GM19372 (cell line): ENCODE results near the gene NTF3.
"Not testable (repeated sequence)": the region's sequence is repeated elsewhere in the genome, so short reads cannot be mapped to it uniquely, and the experiment has no call there.

Experiments
- ATAC-seq: cut with Tn5 transposase; IDR thresholded peaks from one replicate; pipeline ENCODE4 v1.9.1; 2021; ENCODE audit warnings: mild to moderate bottlenecking, low read depth, moderate library complexity; ENCODE audit not compliant: unreplicated experiment

The NTF3 gene

DNA sequence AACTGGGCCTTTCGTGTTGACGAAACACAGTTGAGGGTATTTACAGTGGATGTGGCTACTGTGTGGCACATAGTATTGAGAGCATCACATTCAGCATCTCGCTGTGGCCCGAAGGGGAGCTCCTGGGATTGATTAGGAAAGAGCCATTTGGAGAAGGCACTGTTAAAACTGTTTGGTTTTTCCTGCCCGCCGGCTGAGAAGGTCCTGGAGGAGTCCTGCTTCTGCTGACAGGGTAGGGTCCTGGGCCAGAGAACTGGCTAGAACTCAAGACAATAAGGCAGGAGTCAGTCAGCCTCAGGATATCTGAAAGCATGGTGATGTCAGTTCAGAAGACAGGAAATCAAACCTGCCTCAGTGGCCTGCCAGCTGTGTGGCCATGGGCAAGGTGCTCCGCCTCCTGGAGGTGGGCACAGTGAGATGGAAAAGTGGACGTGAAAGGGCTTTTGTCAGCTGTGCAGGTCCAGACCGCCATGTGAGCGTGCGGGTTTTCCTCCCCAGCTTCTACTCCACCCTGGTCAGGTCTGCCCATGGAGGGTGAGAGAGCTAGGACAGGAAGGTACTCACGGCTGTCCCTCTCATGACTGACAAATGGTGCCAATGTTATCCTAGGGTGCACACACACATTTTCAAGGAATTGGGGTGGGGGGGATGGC, 92.3 kb downstream of the NTF3 start:
- no peak for ATAC-seq

DNA sequence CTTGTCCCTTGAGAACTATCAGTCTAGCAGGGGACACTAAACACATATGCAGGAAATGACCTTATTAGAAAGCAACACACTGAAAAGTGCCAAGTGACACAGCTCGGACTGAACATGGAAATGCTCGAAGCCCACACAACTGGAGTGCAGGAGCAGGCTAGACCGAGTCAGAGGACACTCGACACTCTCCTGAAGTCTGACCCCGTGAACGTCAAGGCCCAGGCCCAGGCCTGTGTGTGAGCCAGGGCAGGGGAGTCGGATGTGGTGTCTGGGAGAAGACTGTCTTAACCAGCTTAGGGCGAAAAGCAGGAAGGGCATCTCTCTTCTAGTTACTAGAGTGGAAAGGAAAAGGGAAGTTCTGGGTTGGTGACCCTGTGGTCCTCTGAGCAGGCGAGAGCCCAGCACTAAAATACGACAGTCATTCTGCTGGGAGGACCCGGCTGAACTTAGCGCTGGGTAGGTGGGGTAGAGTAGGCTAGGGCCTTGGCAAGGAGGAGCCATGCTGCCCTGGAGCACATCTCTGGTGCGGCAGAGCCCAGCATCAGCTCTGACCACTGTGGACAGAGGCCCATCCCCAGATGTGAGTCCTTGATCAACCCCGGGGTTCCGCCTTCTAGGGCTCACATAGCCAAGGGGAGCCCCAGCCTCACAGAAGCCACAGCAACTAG, 93.0 kb downstream of the NTF3 start:
- no peak for ATAC-seq

DNA sequence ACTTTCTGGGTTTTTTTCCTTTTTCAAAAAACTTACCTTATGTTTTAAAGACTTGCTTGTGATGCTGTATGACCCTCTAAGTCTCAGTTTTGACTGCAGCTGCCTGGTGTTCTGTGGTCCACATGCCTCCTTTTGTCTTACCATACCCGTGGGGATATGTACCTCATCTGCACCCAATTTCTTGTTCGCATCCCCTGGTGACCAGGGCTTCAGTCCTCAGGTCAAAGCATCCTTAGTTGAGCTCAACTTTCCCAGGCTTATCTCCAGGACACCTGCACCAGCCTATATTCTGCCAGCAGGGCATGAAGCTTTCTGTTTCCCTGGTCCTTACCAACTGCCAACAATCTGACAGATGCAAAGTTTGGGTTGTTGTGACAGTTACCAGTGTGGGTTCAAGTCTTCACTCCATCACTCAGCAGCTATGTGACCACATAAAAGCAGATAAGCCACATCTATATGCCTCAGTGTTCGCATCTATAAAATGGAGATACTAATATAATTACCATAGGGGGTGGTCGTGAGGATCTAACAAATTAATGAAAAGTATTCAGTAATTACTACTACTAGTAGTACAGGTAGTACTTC, 94.0 kb downstream of the NTF3 start:
- ATAC-seq: no peak

DNA sequence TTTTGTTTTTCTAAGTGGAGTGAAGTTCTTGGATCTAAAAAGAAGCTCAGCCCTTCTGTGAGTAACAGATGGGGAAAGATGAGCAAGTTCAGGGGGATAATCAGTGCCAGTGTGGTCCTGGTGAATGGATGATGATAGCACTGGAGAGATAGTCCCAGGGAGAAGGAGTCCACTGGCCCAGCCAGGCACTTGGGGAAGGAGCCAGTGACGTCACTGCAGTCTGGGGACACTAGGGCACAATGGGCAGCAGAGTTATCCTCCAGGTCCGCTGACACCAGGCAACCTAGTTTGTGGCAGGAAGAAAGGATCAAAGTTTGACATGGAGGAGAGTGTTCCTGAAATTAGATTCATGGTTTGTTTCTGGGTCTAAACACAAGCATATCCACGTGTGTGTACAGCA, 101.5 kb downstream of the NTF3 start:
- no peak for ATAC-seq

DNA sequence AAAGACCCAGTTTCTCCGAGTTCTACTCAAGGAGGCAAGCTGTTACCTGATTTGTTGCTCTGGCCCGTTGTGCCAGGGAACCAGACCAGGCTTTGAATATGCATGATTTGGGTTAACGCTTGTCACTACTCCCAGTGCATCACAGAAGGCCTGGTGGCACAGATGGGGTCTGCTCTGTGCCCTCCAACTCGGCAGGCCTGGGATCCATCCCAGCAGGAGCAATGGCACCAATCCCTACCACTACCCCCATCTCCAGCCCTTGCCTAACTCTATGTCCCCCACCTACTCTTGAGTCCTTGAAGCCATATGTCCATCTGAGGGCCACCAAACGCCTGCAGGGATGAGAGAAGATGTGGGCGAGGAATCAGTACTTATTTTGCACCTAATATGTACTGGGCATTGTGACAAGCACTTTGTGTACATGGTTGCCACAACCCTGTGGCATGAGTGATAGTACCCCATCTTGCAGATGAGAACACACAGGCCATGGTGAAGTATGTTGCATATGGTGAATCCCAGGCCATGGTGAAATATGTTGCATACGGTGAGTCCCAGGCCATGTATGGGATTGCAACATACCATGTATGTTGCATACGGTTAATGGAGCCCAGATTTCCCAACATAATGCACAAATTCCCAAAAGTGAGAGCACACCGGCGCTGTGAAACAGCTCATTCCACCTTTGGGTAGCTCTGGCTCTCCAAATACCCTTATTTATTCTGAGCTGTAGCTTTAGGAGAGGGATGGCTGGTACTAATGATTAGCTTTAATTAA, 102.7 kb downstream of the NTF3 start:
- ATAC-seq: no peak

DNA sequence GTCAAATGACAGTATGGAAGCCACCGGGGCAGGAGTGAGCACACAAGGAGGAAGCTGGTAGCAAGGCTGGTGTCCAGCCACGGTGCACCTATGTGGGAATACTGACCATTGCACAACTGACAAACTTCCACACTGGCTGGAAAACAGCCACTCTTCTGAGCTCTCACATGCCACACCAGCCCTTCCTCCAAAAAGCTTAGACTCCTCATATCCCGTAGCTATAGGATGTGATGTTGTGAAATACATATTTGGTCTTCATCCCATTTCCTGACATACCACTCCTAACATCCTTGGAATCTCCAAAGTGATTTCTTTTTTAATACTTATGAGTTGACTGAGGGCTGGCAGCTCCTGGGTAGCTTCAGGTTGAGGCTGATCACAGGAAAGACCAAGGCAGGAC, 103.6 kb downstream of the NTF3 start:
- ATAC-seq: no peak

DNA sequence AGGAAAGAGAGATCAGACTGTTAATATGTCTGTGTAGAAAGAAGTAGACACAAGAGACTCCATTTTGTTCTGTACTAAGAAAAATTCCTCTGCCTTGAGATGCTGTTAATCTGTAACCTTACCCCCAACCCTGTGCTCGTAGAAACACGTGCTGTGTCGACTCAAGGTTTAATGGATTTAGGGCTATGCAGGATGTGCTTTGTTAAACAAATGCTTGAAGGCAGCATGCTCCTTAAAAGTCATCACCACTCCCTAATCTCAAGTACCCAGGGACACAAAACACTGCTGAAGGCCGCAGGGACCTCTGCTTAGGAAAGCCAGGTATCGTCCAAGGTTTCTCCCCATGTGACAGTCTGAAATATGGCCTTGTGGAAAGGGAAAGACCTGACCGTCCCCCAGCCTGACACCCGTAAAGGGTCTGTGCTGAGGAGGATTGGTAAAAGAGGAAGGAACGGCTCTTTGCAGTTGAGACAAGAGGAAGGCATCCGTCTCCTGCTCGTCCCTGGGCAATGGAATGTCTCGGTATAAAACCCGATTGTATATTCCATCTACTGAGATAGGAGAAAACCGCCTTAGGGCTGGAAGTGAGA, 105.2 kb downstream of the NTF3 start:
- not testable (repeated sequence) for ATAC-seq

DNA sequence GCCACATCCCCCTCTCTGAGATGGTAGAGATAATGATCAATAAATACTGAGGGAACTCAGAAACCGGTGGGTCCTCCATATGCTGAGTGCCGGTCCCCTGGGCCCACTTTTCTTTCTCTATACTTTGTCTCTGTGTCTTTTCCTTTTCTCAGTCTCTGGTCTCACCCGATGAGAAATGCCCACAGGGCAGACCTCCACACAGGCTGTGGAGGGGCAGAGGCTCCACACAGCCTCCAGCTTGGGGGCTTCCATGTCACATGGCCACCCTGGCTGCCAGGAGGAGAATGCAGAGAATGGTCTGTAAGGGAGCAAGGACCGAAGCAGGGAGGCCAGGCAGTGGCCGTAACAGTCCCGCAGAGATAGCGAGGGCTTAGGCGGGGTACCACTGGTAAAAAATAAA, 105.9 kb downstream of the NTF3 start:
- ATAC-seq: no peak
